ENCODE data around the gene TNFRSF18.
A peak's percentile ranks its signal among the peaks of the same experiment; 100 is the strongest.

TNFRSF18 gene

DNA sequence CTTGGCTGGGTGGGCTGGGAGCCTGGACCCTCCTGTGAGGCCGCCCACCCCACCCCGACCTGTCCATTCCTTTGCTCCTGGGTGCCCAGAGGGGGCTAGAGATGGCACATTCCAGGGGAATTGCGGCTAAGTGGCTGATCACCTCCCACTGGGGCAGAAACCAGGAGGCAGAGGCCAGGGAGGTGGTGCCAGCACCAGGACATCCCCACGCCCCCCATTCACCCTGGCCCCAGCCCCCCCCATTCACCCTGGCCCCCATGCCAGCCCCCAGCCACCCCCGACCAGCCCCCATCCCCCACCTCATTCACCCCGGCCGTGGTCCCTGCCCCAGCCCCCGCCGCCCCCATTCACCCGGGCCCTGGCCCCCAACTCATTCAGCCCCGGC is 33.9 kb upstream of the TNFRSF18 start:
- DNase-seq = no peak

DNA sequence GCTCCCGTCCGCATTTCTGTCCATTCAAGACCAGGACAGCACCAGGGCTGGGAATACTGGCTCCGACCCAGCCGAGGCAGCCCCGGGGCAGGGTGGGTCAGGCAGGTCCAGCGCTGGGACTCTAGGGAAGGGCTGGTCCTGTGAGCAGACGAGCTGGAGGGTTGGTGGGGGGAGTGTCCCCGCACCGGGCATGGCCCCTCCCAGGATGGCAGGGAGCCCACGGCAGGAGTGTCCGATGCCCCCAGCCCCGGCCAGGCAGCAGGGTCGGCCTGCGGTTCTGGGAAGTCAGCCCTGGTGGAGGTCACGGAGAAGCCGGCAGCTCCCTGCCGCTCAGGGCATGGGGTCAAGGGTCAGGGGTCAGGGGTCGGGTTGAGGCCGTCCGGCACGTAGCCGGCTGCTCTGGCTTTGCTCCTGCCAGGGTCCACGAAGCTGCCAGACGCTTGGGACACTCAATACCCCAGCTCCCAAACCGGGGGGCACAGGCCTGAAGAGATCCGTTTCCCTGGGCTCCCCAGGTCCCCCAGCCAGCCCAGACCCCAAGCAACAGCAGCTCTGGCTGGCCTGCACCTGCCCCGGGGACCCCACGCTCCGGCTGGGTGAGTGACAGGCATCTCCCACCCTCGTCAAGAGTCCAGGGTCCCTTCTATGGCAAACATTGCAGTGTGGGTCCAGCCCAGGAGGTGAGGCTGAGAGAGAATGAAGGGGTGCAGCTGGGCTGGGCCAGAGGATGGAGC is 33.4 kb upstream of the TNFRSF18 start:
- DNase-seq = peak; percentile 39

- no peak for DNase-seq
Measured at GRCh38 chr1:1239227-1239613, 32.8 kb upstream of the TNFRSF18 start.

GRCh38 chr1:1238702-1239178 is 32.3 kb upstream of the TNFRSF18 start:
- DNase-seq = no peak

GRCh38 chr1:1237874-1238701 is 31.7 kb upstream of the TNFRSF18 start:
- DNase-seq = peak; percentile 52

GRCh38 chr1:1236945-1237873 is 30.8 kb upstream of the TNFRSF18 start:
- DNase-seq = peak; percentile 46

DNA sequence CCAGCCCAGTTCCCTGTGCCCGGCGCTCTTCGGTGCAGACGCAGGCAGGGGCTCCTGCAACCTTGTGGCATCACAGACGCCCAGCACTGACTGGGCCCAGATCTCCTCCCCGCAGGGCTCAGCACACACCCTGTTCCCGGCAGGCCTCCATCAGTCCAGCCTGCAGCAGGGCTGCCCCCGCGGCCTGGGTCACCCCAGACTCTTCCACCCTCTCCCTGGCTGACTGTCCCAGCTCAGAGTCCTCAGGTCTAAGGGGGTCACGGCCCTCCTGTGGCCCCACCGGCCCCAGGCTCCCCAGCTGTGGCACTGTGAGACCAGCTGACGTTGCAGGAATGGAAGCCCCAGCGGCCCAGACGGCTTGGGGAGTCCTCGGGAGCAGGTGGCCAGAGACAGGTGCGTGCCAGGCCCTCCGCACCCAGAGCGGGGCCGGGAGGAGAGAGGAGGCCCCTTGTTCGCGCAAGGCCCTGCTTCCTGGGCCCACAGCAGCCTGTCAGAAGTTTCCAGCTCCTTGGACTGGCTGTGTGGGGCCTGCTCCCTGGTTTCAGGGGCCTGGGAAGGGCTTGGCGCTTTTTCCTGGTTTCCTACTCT is 29.9 kb upstream of the TNFRSF18 start:
- no peak for DNase-seq

DNA sequence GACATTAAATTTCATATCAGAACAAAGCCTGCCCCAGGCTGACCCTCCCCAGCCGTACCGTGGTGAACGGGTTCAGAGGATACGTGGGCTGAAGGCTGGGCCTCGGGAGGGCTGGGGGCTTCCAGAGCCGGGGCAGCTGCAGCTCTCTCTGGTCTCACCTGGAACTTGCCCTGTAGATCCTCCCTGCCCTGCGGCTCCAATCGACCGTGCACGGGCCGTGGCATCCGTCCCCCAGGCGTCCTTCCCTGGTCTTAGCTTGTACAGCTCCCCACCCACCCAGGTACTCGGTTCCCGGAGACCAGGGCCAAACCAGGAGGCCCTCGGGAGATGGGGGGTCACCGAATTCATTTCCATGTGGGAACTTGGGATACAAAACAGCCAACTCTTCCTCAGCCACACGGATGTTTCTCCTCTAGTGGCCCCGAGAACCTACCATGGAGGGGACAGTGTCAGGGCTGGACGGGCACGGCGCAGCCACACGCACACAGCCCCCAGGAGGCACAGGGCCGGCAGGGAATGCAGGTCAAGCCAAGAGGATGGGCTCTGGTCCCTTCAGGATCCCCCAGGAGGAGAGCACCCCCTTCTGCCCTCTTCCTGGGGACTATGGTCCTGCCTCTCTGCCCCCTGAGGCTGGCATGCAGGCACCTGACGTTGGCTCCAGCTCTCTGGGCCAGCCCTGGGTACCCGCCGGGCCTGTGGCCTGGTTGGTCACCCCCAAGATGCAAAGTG is 28.8 kb upstream of the TNFRSF18 start:
- DNase-seq = no peak

GRCh38 chr1:1234180-1234808 is 27.9 kb upstream of the TNFRSF18 start:
- DNase-seq = no peak

DNA sequence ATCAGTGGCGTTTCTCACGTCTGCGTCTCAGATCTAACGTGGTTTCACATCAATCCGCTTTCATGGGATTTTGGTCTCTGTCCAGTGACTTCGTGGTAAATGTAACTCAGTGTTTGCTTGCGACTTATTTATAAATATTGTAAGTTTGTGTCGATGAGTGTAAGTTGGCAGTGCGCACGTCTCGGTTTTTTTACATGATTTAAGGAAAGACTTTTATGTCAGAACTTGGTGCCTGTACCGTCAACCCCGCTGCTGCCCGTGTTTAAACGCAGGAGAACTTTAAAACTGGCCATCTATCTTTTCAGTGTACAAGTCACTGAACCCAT is 27.1 kb upstream of the TNFRSF18 start:
- no peak for DNase-seq

DNA sequence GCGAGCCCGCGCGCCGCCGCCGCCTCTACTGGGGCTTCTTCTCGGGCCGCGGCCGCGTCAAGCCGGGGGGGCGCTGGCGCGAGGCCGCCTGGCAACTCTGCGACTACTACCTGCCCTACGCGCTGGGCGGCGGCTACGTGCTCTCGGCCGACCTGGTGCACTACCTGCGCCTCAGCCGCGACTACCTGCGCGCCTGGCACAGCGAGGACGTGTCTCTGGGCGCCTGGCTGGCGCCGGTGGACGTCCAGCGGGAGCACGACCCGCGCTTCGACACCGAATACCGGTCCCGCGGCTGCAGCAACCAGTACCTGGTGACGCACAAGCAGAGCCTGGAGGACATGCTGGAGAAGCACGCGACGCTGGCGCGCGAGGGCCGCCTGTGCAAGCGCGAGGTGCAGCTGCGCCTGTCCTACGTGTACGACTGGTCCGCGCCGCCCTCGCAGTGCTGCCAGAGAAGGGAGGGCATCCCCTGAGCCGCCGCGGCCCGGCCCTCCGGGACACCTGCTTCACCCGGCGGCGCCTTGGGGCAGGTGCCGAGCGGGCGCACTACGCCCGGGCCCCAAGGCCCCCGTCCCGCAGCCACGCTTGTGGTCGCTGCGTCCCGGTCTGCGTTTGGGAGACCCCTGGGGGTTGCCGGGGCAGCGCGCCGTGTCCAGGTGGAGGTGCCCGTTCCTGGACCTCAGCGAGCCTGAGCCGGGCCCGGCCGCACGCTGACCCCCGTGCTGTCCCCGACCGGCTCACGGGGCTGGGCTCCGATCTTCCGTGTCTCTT is 26.6 kb upstream of the TNFRSF18 start:
- DNase-seq = no peak

- DNase-seq = no peak
Measured at GRCh38 chr1:1232208-1232795, 25.9 kb upstream of the TNFRSF18 start, which contains the start of gene B3GALT6. Gene B3GALT6, plus strand, starts transcription at chr1:1232237. Its CDS starts 42 bp downstream, at chr1:1232279.

GRCh38 chr1:1231400-1232207 is 25.2 kb upstream of the TNFRSF18 start, which contains the start of gene SDF4:
Gene SDF4, minus strand, starts transcription at chr1:1232001. Its CDS starts 3,229 bp downstream, at chr1:1228772.
- peak; percentile 99 for DNase-seq

DNA sequence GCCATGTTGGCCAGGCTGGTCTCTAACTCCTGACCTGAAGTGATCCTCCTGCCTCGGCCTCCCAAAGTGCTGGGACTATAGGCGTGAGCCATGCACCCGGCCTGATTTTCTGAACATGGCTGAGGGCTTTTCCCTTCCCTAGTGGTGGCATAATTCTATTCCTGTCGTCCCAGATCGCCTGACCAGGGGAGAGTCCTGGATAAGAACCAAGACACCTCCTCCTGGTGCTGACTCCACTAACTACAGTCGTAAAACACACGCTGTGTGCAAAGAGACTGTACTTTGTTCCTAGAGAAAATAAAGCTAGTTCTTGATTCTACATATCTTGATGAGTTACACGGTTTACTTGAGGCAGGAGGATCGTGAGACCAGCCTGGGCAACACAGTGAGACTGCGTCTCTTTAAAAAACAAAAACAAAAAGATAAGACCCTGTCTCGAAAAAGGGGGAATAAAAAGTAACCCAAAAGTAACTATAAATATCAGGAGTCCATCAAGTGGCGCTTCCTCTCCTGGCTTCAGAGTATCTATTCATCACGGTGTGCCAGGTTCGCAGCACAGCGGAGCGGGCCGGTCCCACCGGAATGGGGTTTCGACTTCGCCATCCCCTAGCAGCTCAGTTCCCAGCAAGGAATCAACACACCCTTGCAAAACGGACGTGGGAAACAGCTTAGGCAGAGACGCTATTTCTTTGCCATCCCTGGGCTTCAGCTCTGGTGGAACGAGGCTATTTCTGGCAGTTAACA is 24.4 kb upstream of the TNFRSF18 start:
- DNase-seq = peak; percentile 62

- DNase-seq = no peak
Measured at GRCh38 chr1:1229770-1230169, 23.4 kb upstream of the TNFRSF18 start.

GRCh38 chr1:1228596-1229321 is 22.4 kb upstream of the TNFRSF18 start:
- DNase-seq = no peak

GRCh38 chr1:1228187-1228586 is 21.8 kb upstream of the TNFRSF18 start:
- DNase-seq = no peak

- no peak for DNase-seq
Measured at GRCh38 chr1:1227386-1227785, 21.0 kb upstream of the TNFRSF18 start.

Measured in DMS53 (cell line).